K562 (cell line): Measurements from ENCODE around the gene POLR3H. TPM values are rescaled to one million over a fixed set of nuclear protein-coding genes. Genes with fewer than 3 reads are reported as not detected.

Experiments used
- ATAC-seq: fragments of 200-7000 bp; cut with Tn5 transposase; 3 replicates; pipeline ENCODE4 v1.9.1; 2020; ENCODE audit warnings: moderate library complexity
- BruUV-seq: library from RNA; stranded (reverse); fragments of 400-500 nt; replicated peaks from 2 replicates; lab custom pipeline; 2021; lab: Mats Ljungman, UMichigan
- CTCF ChIA-PET: fragments of 300-600 bp; formaldehyde crosslinking; extraction: SDS; loops from one replicate; lab custom pipeline; 2021; ENCODE audit warnings: low intra/inter-chr PET ratio; lab: Yijun Ruan, JAX
- POLR2A ChIA-PET: fragments of 300-600, 350-650 bp; sonication (Branson Sonifier 250); formaldehyde crosslinking; extraction: SDS; loops from one replicate; lab custom pipeline; 2021; ENCODE audit warnings: antibody characterized with exemption, inconsistent platforms; lab: Yijun Ruan, JAX
- DNase-seq, 4 experiments: peaks; one replicate each; pipeline versions ENCODE4 v3.0.0 to v3.0.0-alpha.2; 2011 to 2018; ENCODE audit warnings: low spot score in 3 of 4, mixed read lengths in 3 of 4; ENCODE audit errors: extremely low read depth in 1 of 4
- FAIRE-seq: peaks from 2 replicates; lab custom pipeline; 2011; peaks lifted over from hg19 to GRCh38; lab: Jason Lieb, UNC
- H2AFZ ChIP-seq: 2 replicates; pipeline ENCODE4 v1.6.0; 2011; ENCODE audit warnings: low read depth, low read length, control low read depth, inconsistent platforms
- H3K27ac ChIP-seq: fragments of 200-600 bp; 3 replicates; pipeline ENCODE4 v1.8.0; 2011; ENCODE audit warnings: low read depth, mild to moderate bottlenecking, control low read depth, inconsistent platforms, low read length, moderate library complexity, mixed read lengths; ENCODE audit errors: extremely low read depth
- H3K27me3 ChIP-seq, 2 experiments: fragments of 300-600 bp in 1 of 2; 2 replicates in 1 of 2; 3 replicates in 1 of 2; pipeline versions ENCODE4 v1.6.0 to v1.8.0; 2011; ENCODE audit warnings: inconsistent platforms in 2 of 2, low read length in 2 of 2, mild to moderate bottlenecking in 1 of 2, mixed read lengths in 1 of 2, moderate library complexity in 1 of 2; ENCODE audit not compliant: control insufficient read depth in 2 of 2, insufficient read depth in 2 of 2
- H3K36me3 ChIP-seq: fragments of 300-600 bp; 3 replicates; pipeline ENCODE4 v1.8.0; 2011; ENCODE audit warnings: mild to moderate bottlenecking, low read length, inconsistent platforms; ENCODE audit not compliant: control insufficient read depth, insufficient read depth
- H3K4me1 ChIP-seq, 2 experiments: fragments of 200-600 bp in 1 of 2; replicated peaks in 1 of 2; 2 replicates in 1 of 2; 3 replicates in 1 of 2; pipeline versions ENCODE4 v1.5.1 to v1.8.0; 2011; ENCODE audit warnings: inconsistent platforms in 2 of 2, low read length in 2 of 2, mild to moderate bottlenecking in 1 of 2, mixed read lengths in 1 of 2, moderate library complexity in 1 of 2; ENCODE audit not compliant: control insufficient read depth in 2 of 2, insufficient read depth in 2 of 2
- H3K4me2 ChIP-seq: 2 replicates; pipeline ENCODE4 v1.6.1; 2011; ENCODE audit warnings: low read length, control low read depth, inconsistent platforms, mixed read lengths; ENCODE audit not compliant: insufficient read depth
- H3K4me3 ChIP-seq: fragments of 200-600 bp; sonication (generic), shearing (Covaris generic); 2 replicates; pipeline ENCODE4 v1.5.1; 2016; ENCODE audit warnings: control low read depth, inconsistent platforms
- H3K79me2 ChIP-seq: fragments of 200-600 bp; 3 replicates; pipeline ENCODE4 v1.8.0; 2011; ENCODE audit warnings: low read length, inconsistent platforms; ENCODE audit not compliant: control insufficient read depth, insufficient read depth
- H3K9ac ChIP-seq, 2 experiments: 2 replicates each; pipeline versions ENCODE4 v1.6.0 to v1.6.1; 2011; ENCODE audit warnings: low read depth in 2 of 2, low read length in 2 of 2, control low read depth in 1 of 2, inconsistent platforms in 1 of 2, mild to moderate bottlenecking in 1 of 2, mixed read lengths in 1 of 2; ENCODE audit not compliant: insufficient read depth in 1 of 2
- H3K9me1 ChIP-seq: one replicate; pipeline ENCODE4 v1.6.0; 2011; ENCODE audit warnings: inconsistent platforms, mild to moderate bottlenecking, low read length, moderate library complexity; ENCODE audit not compliant: control insufficient read depth, insufficient read depth
- H3K9me3 ChIP-seq: replicated peaks from 2 replicates; pipeline ENCODE4 v1.5.1; 2011; ENCODE audit warnings: low read depth, low read length, inconsistent platforms; ENCODE audit not compliant: control insufficient read depth, insufficient read depth
- H4K20me1 ChIP-seq: replicated peaks from 2 replicates; pipeline ENCODE4 v1.6.1; 2011; ENCODE audit warnings: low read length, inconsistent platforms, mixed read lengths; ENCODE audit not compliant: control insufficient read depth, insufficient read depth
- CCNT2 ChIP-seq: IDR thresholded peaks from 2 replicates; pipeline ENCODE4 v1.6.1; 2011; ENCODE audit warnings: borderline replicate concordance, low read depth, mild to moderate bottlenecking, moderate library complexity, mixed read lengths, low read length; ENCODE audit not compliant: insufficient read length; ENCODE audit errors: extremely low read depth
- CREB1 ChIP-seq, 2 experiments: sonication (generic) in 1 of 2; formaldehyde crosslinking in 1 of 2; IDR thresholded peaks; 2 replicates each; pipeline versions ENCODE4 v1.6.1 to v1.8.0; 2012 to 2022; ENCODE audit warnings: inconsistent platforms in 1 of 2, mild to moderate bottlenecking in 1 of 2, missing genetic modification reagents in 1 of 2, moderate library complexity in 1 of 2
- CTBP1 ChIP-seq: fragments of 450-650 bp; IDR thresholded peaks from 2 replicates; pipeline ENCODE4 v1.6.1; 2016; ENCODE audit warnings: borderline replicate concordance
- ETS1 ChIP-seq: conservative IDR thresholded peaks from 2 replicates; pipeline ENCODE4 v1.6.1; 2011; ENCODE audit warnings: low read depth, mild to moderate bottlenecking, low read length; ENCODE audit not compliant: control insufficient read depth
- MAFG ChIP-seq: fragments of 450-650 bp; conservative IDR thresholded peaks from 2 replicates; pipeline ENCODE4 v1.6.1; 2016; ENCODE audit warnings: missing genetic modification characterization, missing compliant biosample characterization
- PBX2 ChIP-seq, 2 experiments: IDR thresholded peaks in 1 of 2; conservative IDR thresholded peaks in 1 of 2; 2 replicates each; pipeline ENCODE4 v1.6.1; 2016; ENCODE audit warnings: low read depth in 2 of 2, mild to moderate bottlenecking in 1 of 2, missing compliant biosample characterization in 1 of 2, missing genetic modification characterization in 1 of 2, moderate library complexity in 1 of 2
- RB1 ChIP-seq: fragments of 450-650 bp; IDR thresholded peaks from 2 replicates; pipeline ENCODE4 v1.6.1; 2017; ENCODE audit warnings: low read depth, mild to moderate bottlenecking
- ZFP36 ChIP-seq: fragments of 150-350 bp; IDR thresholded peaks from 2 replicates; pipeline ENCODE4 v1.6.1; 2018; ENCODE audit warnings: low read length, low read depth; ENCODE audit not compliant: partially characterized antibody
- WGBS: fragments of 100-300 bp; shearing (Covaris generic); methylation state at CpG from one replicate; pipeline ENCODE4 v1.1.6; 2016; ENCODE audit warnings: low coverage, mixed read lengths; ENCODE audit not compliant: insufficient coverage; ENCODE audit errors: missing lambda C conversion rate; 5-methylcytosine and 5-hydroxymethylcytosine counted together
- in situ Hi-C: fragments of 300-500 bp; cut with MboI; formaldehyde crosslinking; loops from 4 replicates; pipeline ENCODE4 v1.15.0; 2018; ENCODE audit warnings: inconsistent platforms, mixed read lengths
- intact Hi-C: fragments of 100-400 bp; cut with micrococcal nuclease; formaldehyde crosslinking; loops from 2 replicates; pipeline ENCODE4 v1.14.2; 2022
- polyA plus RNA-seq, 8 experiments: library from polyadenylated mRNA; depleted of rRNA in 4 of 8; stranded (reverse) in 5 of 8; unstranded in 3 of 8; fragments of >200 nt; fragmentation: Nextera tagmentation in 2 of 8; fragmentation: Illumina TruSeq in 1 of 8; extraction: Ambion mirVana in 2 of 8; extraction: Trizol in 1 of 8; gene quantifications; 2 replicates each; pipeline versions ENCODE4 v1.2.1 to v1.2.3, GENCODE V29; 2011 to 2014; ENCODE audit warnings: inconsistent platforms in 1 of 8, missing spikeins in 1 of 8
- total RNA-seq, 7 experiments: library from RNA; depleted of rRNA in 6 of 7; stranded (reverse); fragments of >200 nt in 6 of 7; fragmentation: Illumina TruSeq in 2 of 7; extraction: Trizol in 2 of 7; gene quantifications; 2 replicates each; pipeline versions ENCODE4 v1.2.1 to v1.2.3, GENCODE V29; 2011 to 2021; ENCODE audit warnings: low replicate concordance in 1 of 7

The POLR3H gene
- total and polyA plus RNA-seq, 9 of the 15 experiments (the other 6 are each of a cell fraction or from before 2014, with no cell fraction given), result 5.3 to 48.4 (median 22.2) TPM

DNA sequence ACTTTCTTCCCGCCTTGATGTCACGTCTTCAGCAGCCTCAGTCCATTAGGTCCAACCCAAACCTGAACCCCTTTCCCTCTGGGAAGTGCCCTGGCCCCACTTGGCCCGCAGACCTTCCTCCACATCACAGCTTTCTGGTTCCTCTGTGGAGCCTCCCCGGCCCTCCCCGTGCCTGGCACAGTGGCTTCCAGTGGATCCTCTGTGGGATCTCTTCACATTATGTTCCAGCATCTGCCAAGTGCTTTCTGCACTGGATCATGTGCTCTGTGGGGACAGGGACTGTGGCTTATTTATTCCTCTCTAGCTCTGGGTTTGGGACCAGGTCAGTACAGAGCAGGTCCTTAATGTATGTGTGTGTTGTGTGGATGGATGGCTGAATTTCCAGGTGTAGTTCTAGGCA is 30.9 kb downstream of the POLR3H start:
- no peak for ATAC-seq
- BruUV-seq, result no TSS peak
- H3K4me3 ChIP-seq, result no peak overlapping the region
- H4K20me1 ChIP-seq, result no peaks in the 10 kb centered on the region
- in situ Hi-C loops, result no loop called here
- H3K36me3 ChIP-seq, result peaks cover 88% of the 10 kb centered on the region
- no peaks in the 10 kb centered on the region for H3K27me3 ChIP-seq
- H3K79me2 ChIP-seq, result peaks cover 13% of the 10 kb centered on the region
- peak overlapping the region; percentile 19 to 63; a peak in 2 of 4 replicates for H3K9ac ChIP-seq
- ChIA-PET CTCF (no interaction called here), POLR2A (no interaction called here)
- H3K9me3 ChIP-seq, result no peaks in the 10 kb centered on the region
- peak overlapping the region; percentile 61; the same call in 1 of the 2 replicates for H3K4me2 ChIP-seq
- WGBS, result 80% methylated on average over 5 of the region's 5 CpGs
- FAIRE-seq, result no peak
- no peak for TF ChIP-seq ETS1
- no peaks in the 10 kb centered on the region for H3K9me1 ChIP-seq
- intact Hi-C loops, result loop anchor here (5.0 kb wide), 1 partner anchor 46 kb away; the partner anchor contains the start of genes ACO2 and PHF5A
- H2AFZ ChIP-seq, result no peak overlapping the region
- peak overlapping the region; percentile 65; the same call in 2 of the 3 replicates for H3K27ac ChIP-seq
- peaks cover 17 to 28% of the 10 kb centered on the region in 2 experiments for H3K4me1 ChIP-seq
- DNase-seq, result no peak

DNA sequence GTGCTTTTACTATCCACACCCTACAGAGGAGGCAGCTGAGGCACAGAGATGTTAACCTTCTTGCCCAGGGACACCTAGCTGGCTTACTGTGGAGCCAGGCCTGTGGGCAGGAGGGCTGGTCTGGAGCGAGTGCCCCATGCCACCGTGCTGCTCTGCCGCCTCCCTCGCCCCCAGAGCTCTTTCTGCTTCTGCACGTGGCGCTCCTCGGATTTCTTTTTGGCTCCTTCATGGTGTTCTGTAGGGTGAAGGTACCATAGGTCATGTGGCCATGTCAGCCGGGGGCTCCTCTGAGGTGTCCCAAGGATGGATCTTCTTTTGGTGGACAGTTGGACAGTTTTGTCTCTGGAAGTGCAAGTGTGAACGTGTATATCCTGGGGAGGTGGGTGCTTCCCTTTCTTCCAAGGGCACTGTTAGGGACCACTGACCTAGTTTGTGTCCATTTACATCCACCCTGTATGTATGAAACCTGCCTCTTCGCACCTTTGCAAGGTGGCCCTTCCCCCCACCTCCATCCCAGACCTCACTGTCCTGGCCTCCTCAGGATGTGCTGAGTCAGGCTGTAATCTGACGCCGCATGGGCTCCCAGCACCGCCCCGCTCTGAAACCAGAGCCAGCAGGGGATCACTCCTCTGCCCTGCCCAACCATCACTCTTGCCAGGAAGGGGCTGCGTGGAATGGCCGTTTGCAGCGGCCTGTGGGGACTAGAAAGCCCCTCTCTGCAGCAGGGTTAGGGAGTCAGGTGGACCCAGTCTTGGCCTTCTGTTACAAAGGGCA is 31.7 kb downstream of the POLR3H start:
- ChIA-PET CTCF (no interaction called here), POLR2A (no interaction called here)
- H3K36me3 ChIP-seq, result peaks cover 88% of the 10 kb centered on the region
- H3K79me2 ChIP-seq, result peaks cover 13% of the 10 kb centered on the region
- no peaks in the 10 kb centered on the region for H3K27me3 ChIP-seq
- ATAC-seq (peak; percentile 100), DNase-seq (peak; percentile 83 to 90 (median 86)), FAIRE-seq (peak; percentile 96)
- no peaks in the 10 kb centered on the region for H4K20me1 ChIP-seq
- 23% methylated on average over 15 of the region's 17 CpGs for WGBS
- no peak overlapping the region for H2AFZ ChIP-seq
- H3K4me3 ChIP-seq, result no peak overlapping the region
- no peaks in the 10 kb centered on the region for H3K9me1 ChIP-seq
- H3K4me2 ChIP-seq, result peak overlapping the region; percentile 61
- H3K9ac ChIP-seq, result peak overlapping the region; percentile 19 to 72; a peak in 3 of 4 replicates
- H3K9me3 ChIP-seq, result no peaks in the 10 kb centered on the region
- no TSS peak for BruUV-seq
- H3K27ac ChIP-seq, result peak overlapping the region; percentile 69
- H3K4me1 ChIP-seq, result peaks cover 17 to 32% of the 10 kb centered on the region in 2 experiments
- intact Hi-C loops (loop anchor here (5.0 kb wide), 1 partner anchor 45 kb away; the partner anchor contains the start of genes ACO2 and PHF5A), in situ Hi-C loops (no loop called here)
- no peak for TF ChIP-seq PBX2 (CRISPR knock-in tag; IDR thresholded peaks at IDR 0.05; ENCODE audit: low read depth)
- TF ChIP-seq PBX2 (tag; conservative IDR thresholded peaks at IDR 0.05; ENCODE audit: low read depth), result peak; percentile 40
- peak; percentile 90 for TF ChIP-seq CTBP1
- no peak for TF ChIP-seq ZFP36
- peak; percentile 97 for TF ChIP-seq MAFG (tag)
- peak; percentile 38 for TF ChIP-seq CCNT2
- TF ChIP-seq CREB1 (IDR thresholded peaks at IDR 0.05), result 0 out of 2 replicates have a peak, but pooled peaks have one; percentile 16
- no peak for TF ChIP-seq CREB1 (CRISPR knock-in tag; IDR thresholded peaks at IDR 0.05)
- TF ChIP-seq RB1, result no peak
